ENCODE data around the gene MTMR1.

DNA sequence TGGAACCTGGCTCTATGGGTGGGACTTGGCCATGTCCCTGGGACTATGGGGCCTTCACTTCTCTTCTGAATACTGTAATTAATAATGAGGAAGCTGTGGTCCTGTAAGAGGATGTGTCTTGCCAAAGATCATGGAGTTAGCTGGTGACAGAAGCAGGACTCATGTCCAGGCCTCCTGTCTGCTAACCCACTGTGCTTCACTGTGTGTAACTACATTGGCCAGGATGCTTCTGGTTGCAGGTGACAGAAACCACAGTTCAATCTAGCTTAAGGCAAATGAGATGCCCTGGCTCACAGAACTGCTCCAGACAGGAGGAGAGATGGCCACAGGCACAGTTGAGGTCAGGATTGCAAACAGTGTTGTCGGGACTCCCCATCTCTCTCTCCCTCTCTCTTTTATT, 3.1 kb downstream of the MTMR1 start:
- TF ChIP-seq, protein P1, sequence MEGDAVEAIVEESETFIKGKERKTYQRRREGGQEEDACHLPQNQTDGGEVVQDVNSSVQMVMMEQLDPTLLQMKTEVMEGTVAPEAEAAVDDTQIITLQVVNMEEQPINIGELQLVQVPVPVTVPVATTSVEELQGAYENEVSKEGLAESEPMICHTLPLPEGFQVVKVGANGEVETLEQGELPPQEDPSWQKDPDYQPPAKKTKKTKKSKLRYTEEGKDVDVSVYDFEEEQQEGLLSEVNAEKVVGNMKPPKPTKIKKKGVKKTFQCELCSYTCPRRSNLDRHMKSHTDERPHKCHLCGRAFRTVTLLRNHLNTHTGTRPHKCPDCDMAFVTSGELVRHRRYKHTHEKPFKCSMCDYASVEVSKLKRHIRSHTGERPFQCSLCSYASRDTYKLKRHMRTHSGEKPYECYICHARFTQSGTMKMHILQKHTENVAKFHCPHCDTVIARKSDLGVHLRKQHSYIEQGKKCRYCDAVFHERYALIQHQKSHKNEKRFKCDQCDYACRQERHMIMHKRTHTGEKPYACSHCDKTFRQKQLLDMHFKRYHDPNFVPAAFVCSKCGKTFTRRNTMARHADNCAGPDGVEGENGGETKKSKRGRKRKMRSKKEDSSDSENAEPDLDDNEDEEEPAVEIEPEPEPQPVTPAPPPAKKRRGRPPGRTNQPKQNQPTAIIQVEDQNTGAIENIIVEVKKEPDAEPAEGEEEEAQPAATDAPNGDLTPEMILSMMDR (IDR thresholded peaks at IDR 0.05), result no peak
- TF ChIP-seq POLR2A (IDR thresholded peaks at IDR 0.05; ENCODE audit: low read depth), result no peak

Measured in esophagus muscularis mucosa (tissue), 3 donors.